RWPE1 (cell line): ENCODE data around the gene CORO2B.

ENCODE experiments used
- CTCF ChIA-PET: fragments of 350-600 bp; sonication (Branson Sonifier 250); formaldehyde crosslinking; extraction: SDS; loops from one replicate; lab custom pipeline; 2021; lab: Yijun Ruan, JAX
- POLR2A ChIA-PET: fragments of 400-600 bp; formaldehyde crosslinking; extraction: SDS; loops from one replicate; lab custom pipeline; 2020; ENCODE audit warnings: antibody characterized with exemption; ENCODE audit not compliant: low non-redundant PET; lab: Yijun Ruan, JAX
- DNase-seq: peaks from one replicate; pipeline ENCODE4 v3.0.0; 2012; ENCODE audit warnings: low spot score
- H3K27ac ChIP-seq: fragments of 450-650 bp; 2 replicates; pipeline ENCODE4 v1.5.1; 2017
- CTCF ChIP-seq: fragments of 450-650 bp; conservative IDR thresholded peaks from 2 replicates; pipeline ENCODE4 v1.5.1; 2017; ENCODE audit warnings: low read depth, mild to moderate bottlenecking

The CORO2B gene

GRCh38 chr15:68719051-68719450 lies 140.3 kb downstream of the CORO2B start:
- H3K27ac ChIP-seq: no peak overlapping the region
- POLR2A ChIA-PET: no interaction called here
- no peak for DNase-seq
- CTCF ChIA-PET: no interaction called here
- TF ChIP-seq CTCF: no peak

- DNase-seq: no peak
- H3K27ac ChIP-seq: no peak overlapping the region
- POLR2A ChIA-PET: no interaction called here
- CTCF ChIA-PET: no interaction called here
- TF ChIP-seq CTCF: no peak
Measured at GRCh38 chr15:68719672-68720071, 140.9 kb downstream of the CORO2B start.

GRCh38 chr15:68721886-68722285 lies 143.1 kb downstream of the CORO2B start:
- no peak for DNase-seq
- CTCF ChIA-PET: interaction anchor here (0.9 to 1.4 kb wide), 3 partner anchors 153 to 203 kb away, joined by 3 read pairs; no protein-coding TSS in a partner anchor
- no peak overlapping the region for H3K27ac ChIP-seq
- no peak for TF ChIP-seq CTCF
- POLR2A ChIA-PET: no interaction called here

- DNase-seq: no peak
- no peak overlapping the region for H3K27ac ChIP-seq
- ChIA-PET POLR2A (no interaction called here), CTCF (interaction anchor here (0.6 to 1.3 kb wide), 3 partner anchors 52 to 419 kb away, joined by 3 to 9 read pairs (median 5); no protein-coding TSS in a partner anchor)
- TF ChIP-seq CTCF: no peak
Measured at GRCh38 chr15:68725736-68726135, 146.9 kb downstream of the CORO2B start.

GRCh38 chr15:68726246-68726645 lies 147.5 kb downstream of the CORO2B start:
- ChIA-PET CTCF (interaction anchor here (1.3 kb wide), 1 partner anchor 150 kb away, joined by 9 read pairs; no protein-coding TSS in a partner anchor), POLR2A (no interaction called here)
- TF ChIP-seq CTCF: no peak
- H3K27ac ChIP-seq: no peak overlapping the region
- DNase-seq: no peak

DNA sequence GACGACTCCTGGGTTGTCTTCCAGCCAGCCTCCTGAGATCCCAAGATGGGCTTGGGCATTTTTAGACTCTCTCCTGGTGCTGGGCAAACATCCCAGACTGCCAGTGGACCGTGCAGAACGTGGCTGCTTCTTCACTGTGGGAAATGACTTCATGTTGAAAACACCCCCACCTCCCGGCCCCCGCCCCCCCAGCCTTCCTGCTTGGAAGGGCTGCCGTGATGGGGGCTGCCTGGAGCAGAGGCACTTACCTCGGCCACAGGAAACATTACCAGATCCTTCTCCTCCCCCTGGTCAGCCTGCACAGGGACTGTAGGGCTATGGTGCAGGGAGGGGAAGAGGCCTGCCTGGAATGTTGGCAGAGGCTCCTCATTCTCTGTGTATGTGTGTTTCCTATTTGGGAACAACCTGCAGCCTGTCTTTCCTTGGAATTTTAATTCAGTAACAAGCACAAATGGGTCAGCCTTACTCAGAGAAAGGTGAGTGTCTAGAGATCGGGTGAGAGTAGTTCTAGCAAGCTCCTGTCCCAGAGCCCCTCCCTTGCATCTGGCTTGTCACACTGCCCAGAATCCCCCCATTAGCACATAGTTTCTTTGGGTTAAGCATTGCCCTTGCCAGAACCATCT lies 151.1 kb downstream of the CORO2B start:
- DNase-seq: no peak
- POLR2A ChIA-PET: no interaction called here
- CTCF ChIA-PET: interaction anchor here (0.6 to 1.9 kb wide), 2 partner anchors 146 to 1994 kb away, joined by 3 to 9 read pairs; no protein-coding TSS in a partner anchor
- TF ChIP-seq CTCF: no peak
- H3K27ac ChIP-seq: peak overlapping the region; percentile 50
